SK-N-SH (cell line): ENCODE measurements around the gene AQP5. TPM values are rescaled to one million over a fixed set of nuclear protein-coding genes. Genes with fewer than 3 reads are reported as not detected.

Source experiments
- CTCF ChIA-PET: fragments of 300-600, 350-600 bp; formaldehyde crosslinking; extraction: SDS; loops from one replicate; lab custom pipeline; 2021; lab: Yijun Ruan, JAX
- POLR2A ChIA-PET: fragments of 350-600 bp; sonication (Branson Sonifier 250); formaldehyde crosslinking; extraction: SDS; loops from one replicate; lab custom pipeline; 2020; ENCODE audit warnings: antibody characterized with exemption, inconsistent platforms; lab: Yijun Ruan, JAX
- DNase-seq: peaks from one replicate; pipeline ENCODE4 v3.0.0; 2012
- H2AFZ ChIP-seq: fragments of 200-600 bp; sonication (generic); 2 replicates; pipeline ENCODE4 v1.8.1; 2016; ENCODE audit warnings: antibody characterized with exemption, mild to moderate bottlenecking, low read depth
- H3F3A ChIP-seq: fragments of 200-600 bp; sonication (generic); replicated peaks from 2 replicates; pipeline ENCODE3; 2016; ENCODE audit warnings: antibody characterized with exemption, mild to moderate bottlenecking; ENCODE audit not compliant: insufficient read depth
- H3K27ac ChIP-seq, 2 experiments: fragments of 200-500 bp in 1 of 2; fragments of 200-600 bp in 1 of 2; sonication (Bioruptor generic) in 1 of 2; sonication (generic), shearing (Covaris generic) in 1 of 2; 2 replicates each; pipeline versions ENCODE4 v1.5.1 to v1.6.1; 2014 to 2016; ENCODE audit warnings: low read depth in 2 of 2, inconsistent platforms in 1 of 2, low read length in 1 of 2, mild to moderate bottlenecking in 1 of 2, mixed read lengths in 1 of 2
- H3K27me3 ChIP-seq: fragments of 200-600 bp; sonication (generic), shearing (Covaris generic); 2 replicates; pipeline ENCODE4 v1.6.1; 2016; ENCODE audit warnings: mixed run types; ENCODE audit not compliant: insufficient read depth
- H3K36me3 ChIP-seq, 2 experiments: fragments of 200-500 bp in 1 of 2; fragments of 200-600 bp in 1 of 2; sonication (Bioruptor generic) in 1 of 2; sonication (generic) in 1 of 2; replicated peaks in 1 of 2; 2 replicates each; pipeline versions ENCODE3 to v1.5.1; 2014 to 2016; ENCODE audit warnings: low read length in 1 of 2, mild to moderate bottlenecking in 1 of 2; ENCODE audit not compliant: insufficient read depth in 2 of 2, control insufficient read depth in 1 of 2
- H3K4me1 ChIP-seq, 2 experiments: fragments of 200-500 bp in 1 of 2; fragments of 200-600 bp in 1 of 2; sonication (Bioruptor generic) in 1 of 2; sonication (generic), shearing (Covaris generic) in 1 of 2; 2 replicates each; pipeline versions ENCODE4 v1.5.1 to v1.6.1; 2014 to 2016; ENCODE audit warnings: low read depth in 1 of 2, low read length in 1 of 2, mixed run types in 1 of 2; ENCODE audit not compliant: insufficient read depth in 2 of 2, control insufficient read depth in 1 of 2
- H3K4me2 ChIP-seq: fragments of 200-600 bp; sonication (generic), shearing (Covaris generic); 2 replicates; pipeline ENCODE4 v1.6.1; 2017; ENCODE audit warnings: mixed run types
- H3K4me3 ChIP-seq, 2 experiments: fragments of 200-500 bp in 1 of 2; fragments of 200-600 bp in 1 of 2; sonication (Bioruptor generic) in 1 of 2; sonication (generic), shearing (Covaris generic) in 1 of 2; 2 replicates each; pipeline versions ENCODE4 v1.5.1 to v1.8.1; 2014 to 2016; ENCODE audit warnings: low read depth in 2 of 2, inconsistent platforms in 1 of 2, low read length in 1 of 2, mild to moderate bottlenecking in 1 of 2, mixed read lengths in 1 of 2, moderate library complexity in 1 of 2
- H3K79me2 ChIP-seq: fragments of 200-600 bp; sonication (generic); 2 replicates; pipeline ENCODE4 v1.8.1; 2017; ENCODE audit warnings: mild to moderate bottlenecking; ENCODE audit not compliant: insufficient read depth
- H3K9ac ChIP-seq: fragments of 200-600 bp; sonication (generic); 2 replicates; pipeline ENCODE4 v1.6.1; 2017; ENCODE audit warnings: mixed run types
- H3K9me2 ChIP-seq: fragments of 200-600 bp; sonication (generic); 2 replicates; pipeline ENCODE4 v1.6.1; 2017; ENCODE audit warnings: mixed run types
- H3K9me3 ChIP-seq: fragments of 200-600 bp; sonication (generic); 2 replicates; pipeline ENCODE4 v1.6.1; 2017; ENCODE audit warnings: mixed run types, mild to moderate bottlenecking, moderate library complexity
- H4K20me1 ChIP-seq: fragments of 200-600 bp; sonication (generic); 2 replicates; pipeline ENCODE4 v1.6.1; 2017; ENCODE audit warnings: mild to moderate bottlenecking, mixed run types; ENCODE audit not compliant: insufficient read depth
- CHD2 ChIP-seq: fragments of 150-350 bp; IDR thresholded peaks from 2 replicates; pipeline ENCODE4 v1.6.1; 2018; ENCODE audit warnings: low read length; ENCODE audit not compliant: partially characterized antibody
- ELF1 ChIP-seq: IDR thresholded peaks from 2 replicates; pipeline ENCODE4 v1.4.0; 2012
- EP300 ChIP-seq, 2 experiments: IDR thresholded peaks; 2 replicates each; pipeline versions ENCODE4 v1.4.0 to v1.6.1; 2012; ENCODE audit warnings: borderline replicate concordance in 1 of 2, low read depth in 1 of 2, low read length in 1 of 2
- EZH2phosphoT487 ChIP-seq: fragments of 200-600 bp; sonication (generic); IDR thresholded peaks from 2 replicates; pipeline ENCODE4 v1.6.1; 2017; ENCODE audit warnings: low read depth, mixed run types, mild to moderate bottlenecking, antibody characterized with exemption, moderate library complexity, borderline replicate concordance
- FOSL2 ChIP-seq: IDR thresholded peaks from 2 replicates; pipeline ENCODE4 v1.4.0; 2012; ENCODE audit warnings: low read depth, mild to moderate bottlenecking, moderate library complexity, borderline replicate concordance
- FOXJ3 ChIP-seq: sonication (generic); formaldehyde crosslinking; IDR thresholded peaks from 2 replicates; pipeline ENCODE4 v1.5.1; 2020; ENCODE audit warnings: mild to moderate bottlenecking, missing genetic modification reagents
- FOXM1 ChIP-seq: IDR thresholded peaks from 2 replicates; pipeline ENCODE4 v1.4.0; 2012; ENCODE audit warnings: low read depth, mild to moderate bottlenecking
- GABPA ChIP-seq: IDR thresholded peaks from 2 replicates; pipeline ENCODE4 v1.4.0; 2012; ENCODE audit warnings: low read depth, mild to moderate bottlenecking
- GATA2 ChIP-seq: sonication (generic); formaldehyde crosslinking; IDR thresholded peaks from 2 replicates; pipeline ENCODE4 v1.5.0; 2020; ENCODE audit warnings: mild to moderate bottlenecking, missing genetic modification reagents
- IRF3 ChIP-seq: fragments of 150-350 bp; IDR thresholded peaks from 2 replicates; pipeline ENCODE4 v1.6.1; 2016; ENCODE audit warnings: mild to moderate bottlenecking, low read depth, low read length
- MXI1 ChIP-seq: IDR thresholded peaks from 2 replicates; pipeline ENCODE4 v1.6.1; 2012; ENCODE audit warnings: mild to moderate bottlenecking, low read depth, low read length, improper control_type of control experiment
- NFIC ChIP-seq: IDR thresholded peaks from 2 replicates; pipeline ENCODE4 v1.4.0; 2012; ENCODE audit warnings: borderline replicate concordance
- NRF1 ChIP-seq: IDR thresholded peaks from 2 replicates; pipeline ENCODE4 v1.6.1; 2012; ENCODE audit warnings: low read depth, mild to moderate bottlenecking, low read length
- PBX3 ChIP-seq: IDR thresholded peaks from 2 replicates; pipeline ENCODE4; 2012
- POLR2AphosphoS5 ChIP-seq: IDR thresholded peaks from 2 replicates; pipeline ENCODE4 v1.6.1; 2012; ENCODE audit warnings: low read depth, low read length
- RCOR1 ChIP-seq: fragments of 150-350 bp; IDR thresholded peaks from 2 replicates; pipeline ENCODE4 v1.6.1; 2017; ENCODE audit warnings: antibody characterized with exemption, low read length
- RFX5 ChIP-seq: IDR thresholded peaks from 2 replicates; pipeline ENCODE4 v1.6.1; 2012; ENCODE audit warnings: mild to moderate bottlenecking, improper control_type of control experiment, low read length
- RXRA ChIP-seq: IDR thresholded peaks from 2 replicates; pipeline ENCODE4 v1.4.0; 2012; ENCODE audit warnings: low read depth, mild to moderate bottlenecking, borderline replicate concordance
- SMC3 ChIP-seq: IDR thresholded peaks from 2 replicates; pipeline ENCODE4 v1.6.1; 2012; ENCODE audit warnings: low read depth, low read length, improper control_type of control experiment
- TAF1 ChIP-seq: IDR thresholded peaks from 2 replicates; pipeline ENCODE4 v1.6.1; 2012; ENCODE audit warnings: low read depth, mild to moderate bottlenecking, low read length, moderate library complexity, borderline replicate concordance
- TEAD4 ChIP-seq: IDR thresholded peaks from 2 replicates; pipeline ENCODE4 v1.4.0; 2012; ENCODE audit warnings: mild to moderate bottlenecking, borderline replicate concordance; ENCODE audit not compliant: insufficient read depth
- ZBTB33 ChIP-seq: IDR thresholded peaks from 2 replicates; pipeline ENCODE4 v1.4.0; 2012; ENCODE audit warnings: low read depth, borderline replicate concordance
- WGBS: methylation state at CpG from one replicate; pipeline ENCODE4 v1.1.6; 2017; ENCODE audit warnings: low lambda C conversion rate; 5-methylcytosine and 5-hydroxymethylcytosine counted together
- polyA plus RNA-seq, 3 experiments: library from polyadenylated mRNA; depleted of rRNA; stranded (reverse); fragments of >200 nt; gene quantifications; 2 replicates each; pipeline ENCODE4 v1.2.3, GENCODE V29; 2012
- TF ChIP-seq, protein P1 (sequence below): IDR thresholded peaks from 2 replicates; pipeline ENCODE4 v1.4.0; 2012; ENCODE audit warnings: low read depth

The AQP5 gene
- polyA plus RNA-seq, 1 of the 3 experiments (the other 2 are of a cell fraction): 0.10 TPM

DNA sequence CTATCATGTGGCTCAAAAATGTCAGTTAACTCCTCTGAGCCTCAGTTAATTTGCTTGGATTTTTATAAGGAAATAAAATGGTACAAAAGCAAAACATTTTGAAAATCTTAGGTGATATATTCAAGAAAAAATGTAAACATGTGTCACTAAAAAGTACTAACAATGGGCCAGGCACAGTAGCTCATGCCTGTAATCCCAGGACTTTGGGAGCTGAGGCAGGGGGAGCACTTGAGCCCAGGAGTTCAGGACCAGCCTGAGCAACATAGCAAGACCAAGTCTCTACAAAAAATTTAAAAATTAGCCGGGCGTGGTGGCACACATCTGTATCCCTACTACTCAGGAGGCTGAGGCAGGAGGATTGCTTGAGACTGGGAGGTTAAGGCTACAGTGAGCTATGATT is 36.8 kb downstream of the AQP5 start:
- CTCF ChIA-PET: interaction anchor here (0.9 to 1.6 kb wide), 4 partner anchors 18 to 58 kb away, joined by 3 to 7 read pairs (median 4); no protein-coding TSS in a partner anchor
- POLR2A ChIA-PET: no interaction called here
- no peak overlapping the region for H3K4me3 ChIP-seq
- H3K9me2 ChIP-seq: no peaks in the 10 kb centered on the region
- H3F3A ChIP-seq: peaks cover 14% of the 10 kb centered on the region
- no peaks in the 10 kb centered on the region for H3K27me3 ChIP-seq
- WGBS: 94% methylated on average over 2 of the region's 2 CpGs
- no peaks in the 10 kb centered on the region for H3K9me3 ChIP-seq
- TF ChIP-seq SMC3 (no peak), RFX5 (no peak), RCOR1 (no peak), CHD2 (no peak), NFIC (no peak), GABPA (no peak), FOXJ3 (CRISPR knock-in tag) (no peak), TAF1 (no peak), ZBTB33 (no peak), FOXM1 (no peak), EP300 (IDR thresholded peaks at IDR 0.05; ENCODE audit: borderline replicate concordance in 1 of 2, low read depth in 1 of 2, low read length in 1 of 2) (no peak), ELF1 (no peak), PBX3 (no peak), NRF1 (no peak), MXI1 (no peak)
- TF ChIP-seq, protein P1, sequence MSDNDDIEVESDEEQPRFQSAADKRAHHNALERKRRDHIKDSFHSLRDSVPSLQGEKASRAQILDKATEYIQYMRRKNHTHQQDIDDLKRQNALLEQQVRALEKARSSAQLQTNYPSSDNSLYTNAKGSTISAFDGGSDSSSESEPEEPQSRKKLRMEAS: no peak
- H3K9ac ChIP-seq: no peak overlapping the region
- no peak overlapping the region for H2AFZ ChIP-seq
- DNase-seq: no peak
- no peak overlapping the region for H3K4me2 ChIP-seq
- H3K36me3 ChIP-seq: peaks cover 33 to 50% of the 10 kb centered on the region in 2 experiments
- H3K27ac ChIP-seq: no peak overlapping the region
- H3K79me2 ChIP-seq: peaks cover 18% of the 10 kb centered on the region; the same call in 1 of the 2 replicates
- H3K4me1 ChIP-seq: no peaks in the 10 kb centered on the region; a peak in 2 of 4 replicates
- no peaks in the 10 kb centered on the region for H4K20me1 ChIP-seq

DNA sequence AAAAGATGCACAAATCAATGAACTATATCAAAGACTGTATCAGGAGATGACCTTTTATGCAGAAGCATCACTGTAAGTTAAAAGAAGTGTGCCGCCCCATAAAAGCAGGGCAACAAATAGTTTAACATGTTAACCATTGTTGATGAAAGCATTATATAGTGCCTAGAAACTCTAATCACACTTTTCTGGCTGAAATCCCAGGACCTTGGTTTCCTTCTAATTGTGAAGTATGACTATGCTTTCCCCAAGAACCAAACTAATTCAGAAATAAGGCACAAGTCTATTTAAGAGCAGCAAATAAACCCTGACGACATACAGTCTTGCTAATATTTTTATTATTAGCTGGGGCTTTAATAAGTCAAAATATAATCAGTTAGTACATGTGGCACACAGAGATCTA is 41.9 kb downstream of the AQP5 start:
- TF ChIP-seq FOSL2: no peak
- TF ChIP-seq PBX3: no peak
- TF ChIP-seq ELF1: no peak
- no peak for TF ChIP-seq RXRA
- no peak for TF ChIP-seq MXI1
- TF ChIP-seq IRF3: no peak
- no peak for TF ChIP-seq POLR2AphosphoS5
- no peak for TF ChIP-seq GATA2
- TF ChIP-seq TEAD4: no peak
- TF ChIP-seq EZH2phosphoT487: no peak
- TF ChIP-seq NFIC: no peak
- no peak for DNase-seq
- Histone ChIP-seq H3K4me3 (no peak overlapping the region), H3K27me3 (no peaks in the 10 kb centered on the region), H3F3A (peaks cover 10% of the 10 kb centered on the region), H3K9me3 (no peaks in the 10 kb centered on the region), H4K20me1 (peaks cover 8% of the 10 kb centered on the region; the same call in 1 of the 2 replicates), H3K79me2 (peaks cover 64% of the 10 kb centered on the region), H3K9me2 (no peaks in the 10 kb centered on the region), H3K4me1 (peaks cover 6 to 41% of the 10 kb centered on the region in 2 experiments; a peak in 2 of 4 replicates), H3K36me3 (peaks cover 36 to 41% of the 10 kb centered on the region in 2 experiments), H3K4me2 (no peak overlapping the region), H3K27ac (peak overlapping the region; percentile 21 to 39; a peak in 2 of 4 replicates), H2AFZ (no peak overlapping the region), H3K9ac (no peak overlapping the region)
- ChIA-PET CTCF (interaction anchor here (0.9 to 7.4 kb wide), 8 partner anchors 10 to 172 kb away, joined by 3 to 44 read pairs (median 8); partner anchors contain the start of gene AQP6), POLR2A (interaction anchor here (1.3 to 2.4 kb wide), 2 partner anchors 15 to 20 kb away, joined by 3 to 8 read pairs; no protein-coding TSS in a partner anchor)
- 100% methylated on average over 2 of the region's 2 CpGs for WGBS
